Measurements from ENCODE around the gene CFAP221. TPM values are rescaled to one million over a fixed set of nuclear protein-coding genes. Genes with fewer than 3 reads are reported as not detected.

The CFAP221 gene
- total RNA-seq (2021), result 0.20 and 0.46 TPM in 2 replicates
- long read RNA-seq, partial matches to known transcripts, result 1 of 3 reads
- long read RNA-seq, other reads (novel, unspliced or antisense), result 1 of 3 reads

GRCh38 chr2:119544075-119544938, at the start of gene CFAP221:
Gene CFAP221 (plus strand): TSS chr2:119544449. CDS start chr2:119546132, 1,683 bp downstream.
- Histone ChIP-seq H2BK12ac (ENCODE audit: insufficient read length, low read depth, low read length) (no peak within 1 kb of the TSS), H3K23ac (ENCODE audit: insufficient read length, low read depth, low read length) (no peak within 1 kb of the TSS), H2AFZ (ENCODE audit: low read length) (no peak within 1 kb of the TSS), H3K9ac (ENCODE audit: extremely low read depth, insufficient read length, low read length) (peak within 1 kb of the TSS; percentile 86), H4K5ac (ENCODE audit: insufficient read length, low read depth, low read length) (no peak within 1 kb of the TSS), H4K8ac (replicated peaks; ENCODE audit: insufficient read length, low read depth, low read length) (no peak within 1 kb of the TSS), H3K4ac (ENCODE audit: low read depth, low read length) (no peak within 1 kb of the TSS), H3K4me1 (ENCODE audit: insufficient read depth, low read length) (no peaks in the 10 kb centered on the region), H4K20me1 (ENCODE audit: control insufficient read depth, insufficient read depth, insufficient read length) (no peaks in the 10 kb centered on the region), H3K27ac (ENCODE audit: insufficient read length, low read depth, low read length) (no peak within 1 kb of the TSS), H3K9me3 (ENCODE audit: control insufficient read depth, low read depth, low read length) (no peaks in the 10 kb centered on the region), H2BK20ac (ENCODE audit: low read depth, low read length, poor library complexity, severe bottlenecking) (no peak within 1 kb of the TSS), H3K14ac (ENCODE audit: insufficient read depth, low read length) (peak within 1 kb of the TSS; percentile 96), H3K79me2 (ENCODE audit: insufficient read depth, low read length) (no peaks in the 10 kb centered on the region), H2BK15ac (ENCODE audit: low read depth, low read length) (no peak within 1 kb of the TSS), H2BK120ac (ENCODE audit: low read depth, low read length, poor library complexity, severe bottlenecking) (no peak within 1 kb of the TSS), H3T11ph (ENCODE audit: low read length) (no peak within 1 kb of the TSS), H2BK5ac (ENCODE audit: insufficient read length, low read length) (no peak within 1 kb of the TSS), H3K23me2 (ENCODE audit: insufficient read length, low read depth, low read length, poor library complexity, severe bottlenecking) (peaks cover 7% of the 10 kb centered on the region), H3K18ac (ENCODE audit: insufficient read length, low read depth, low read length) (peak within 1 kb of the TSS; percentile 98), H3K56ac (ENCODE audit: insufficient read length, low read depth, low read length) (no peak within 1 kb of the TSS), H4K91ac (ENCODE audit: insufficient read length, low read depth, low read length) (no peak within 1 kb of the TSS), H2AK5ac (ENCODE audit: insufficient read length, low read length) (no peak within 1 kb of the TSS), H3K79me1 (ENCODE audit: insufficient read depth, low read depth, low read length, poor library complexity, severe bottlenecking) (no peaks in the 10 kb centered on the region), H3K4me2 (ENCODE audit: insufficient read depth, insufficient read length, low read length) (peak within 1 kb of the TSS; percentile 54), H3K27me3 (ENCODE audit: insufficient read depth, low read length) (no peaks in the 10 kb centered on the region; the same call in 1 of the 2 replicates)
- H3K9me3 Mint-ChIP-seq, result no peaks in the 10 kb centered on the region; a peak in 3 of 5 replicates
- H3K4me3 Mint-ChIP-seq, result peak within 1 kb of the TSS; percentile 86 to 91
- WGBS (ENCODE audit: extremely low coverage, insufficient read length, low lambda C conversion rate), result no CpG with 5 or more reads among the region's 89 CpGs
- H3K36me3 Mint-ChIP-seq (ENCODE audit: insufficient read depth in 1 of 3, low read depth in 3 of 3), result no peaks in the 10 kb centered on the region
- peak; percentile 81 for DNase-seq
- peak within 1 kb of the TSS; percentile 63 to 92 (median 70); a peak in 4 of 7 replicates for H3K27ac Mint-ChIP-seq
- H3K27me3 Mint-ChIP-seq (ENCODE audit: low read depth), result peaks cover 30% of the 10 kb centered on the region
- no peak for TF ChIP-seq CTCF (conservative IDR thresholded peaks at IDR 0.05)
- peaks cover 12 to 19% of the 10 kb centered on the region in 2 experiments for H3K4me1 Mint-ChIP-seq

Data from H9 (cell line).